CD4-positive, alpha-beta T cell (primary cell): ENCODE measurements around the gene SSBP3. TPM values are rescaled to one million over a fixed set of nuclear protein-coding genes. Genes with fewer than 3 reads are reported as not detected.

ENCODE experiments used
- ATAC-seq: fragments of 200-7000 bp; cut with Tn5 transposase; one replicate; pipeline ENCODE4 v1.10.0; 2022; ENCODE audit warnings: mild to moderate bottlenecking; ENCODE audit not compliant: poor library complexity
- CTCF ChIA-PET: fragments of 350-600 bp; sonication (Branson Sonifier 250); formaldehyde crosslinking; loops from one replicate; lab custom pipeline; 2021; ENCODE audit warnings: antibody characterized with exemption, inconsistent platforms; lab: Charles Lee
- POLR2A ChIA-PET: fragments of 350-600 bp; sonication (Branson Sonifier 250); formaldehyde crosslinking; loops from one replicate; lab custom pipeline; 2021; ENCODE audit warnings: antibody characterized with exemption, inconsistent platforms; lab: Charles Lee
- DNase-seq, 14 experiments: peaks; one replicate each; pipeline ENCODE4 v3.0.0-alpha.2; 2013 to 2020; ENCODE audit warnings: mixed read lengths in 2 of 14
- H3K27ac ChIP-seq, 2 donors: one replicate each; pipeline versions ENCODE4 v1.5.1 to v1.7.0; 2013; ENCODE audit warnings: low read length in 2 of 2, low read depth in 1 of 2, mild to moderate bottlenecking in 1 of 2
- H3K27me3 ChIP-seq, 2 experiments: 1 replicate in 1 of 2; 2 replicates in 1 of 2; pipeline versions ENCODE4 v1.6.1 to v1.7.0; 2013; ENCODE audit warnings: low read length in 2 of 2, control low read depth in 1 of 2, mild to moderate bottlenecking in 1 of 2, moderate library complexity in 1 of 2; ENCODE audit not compliant: insufficient read depth in 2 of 2, control insufficient read depth in 1 of 2
- H3K36me3 ChIP-seq: one replicate; pipeline ENCODE4 v1.6.1; 2013; ENCODE audit warnings: low read length, control low read depth; ENCODE audit not compliant: insufficient read depth
- H3K4me1 ChIP-seq: one replicate; pipeline ENCODE4 v1.6.1; 2013; ENCODE audit warnings: low read length, control low read depth; ENCODE audit not compliant: insufficient read depth
- H3K4me3 ChIP-seq: one replicate; pipeline ENCODE4 v1.5.1; 2013; ENCODE audit warnings: mild to moderate bottlenecking, low read length, moderate library complexity
- H3K9me3 ChIP-seq, 2 experiments: 1 replicate in 1 of 2; 2 replicates in 1 of 2; pipeline versions ENCODE4 v1.6.1 to v1.7.0; 2013; ENCODE audit warnings: low read length in 2 of 2, mild to moderate bottlenecking in 2 of 2, control low read depth in 1 of 2, moderate library complexity in 1 of 2; ENCODE audit not compliant: control insufficient read depth in 1 of 2, insufficient read depth in 1 of 2
- H3K27ac Mint-ChIP-seq: one replicate; pipeline ENCODE4 v1.8.0; 2020; ENCODE audit warnings: mixed read lengths
- H3K27me3 Mint-ChIP-seq: one replicate; pipeline ENCODE4 v1.8.0; 2021; ENCODE audit warnings: mixed read lengths
- H3K36me3 Mint-ChIP-seq: one replicate; pipeline ENCODE4 v1.8.0; 2021; ENCODE audit warnings: low read depth, mixed read lengths
- H3K4me1 Mint-ChIP-seq: one replicate; pipeline ENCODE4 v1.8.0; 2021; ENCODE audit warnings: low read depth, mixed read lengths
- H3K4me3 Mint-ChIP-seq: one replicate; pipeline ENCODE4 v1.8.0; 2020; ENCODE audit warnings: mild to moderate bottlenecking, mixed read lengths
- H3K9me3 Mint-ChIP-seq: one replicate; pipeline ENCODE4 v1.8.0; 2020; ENCODE audit warnings: mixed read lengths
- CTCF ChIP-seq: fragments of 200-600 bp; IDR thresholded peaks from one replicate; pipeline ENCODE4 v1.8.0; 2022; ENCODE audit warnings: antibody characterized with exemption, mild to moderate bottlenecking
- intact Hi-C, 2 experiments: fragments of 100-400 bp; cut with DNase I in 1 of 2; cut with micrococcal nuclease in 1 of 2; formaldehyde crosslinking; loops; one replicate each; pipeline versions ENCODE4 v1.15.1 to v1.9.0; 2023 to 2025; cut with DNase I, micrococcal nuclease
- total RNA-seq, 174 experiments: library from RNA in 2 of 174; stranded (reverse) in 2 of 174; gene quantifications; one replicate each; pipeline ENCODE4 v1.2.3 and lab custom pipeline; 2021 to 2026

Gene SSBP3
- total RNA-seq, 2 experiments from 2014 or later: 50.6 to 52.4 TPM

GRCh38 chr1:54199151-54199764, 206.9 kb downstream of the SSBP3 start:
- ATAC-seq (no peak), DNase-seq (peak in 2 of 14 experiments; percentile 28)
- H3K36me3 ChIP-seq: peaks cover 20% of the 10 kb centered on the region
- peak overlapping the region; percentile 96 for H3K4me3 ChIP-seq
- intact Hi-C loops: loop anchor here (1.0 to 2.0 kb wide), 3 partner anchors 208 to 564 kb away; partner anchors contain the start of gene SSBP3 (in 1 of the 2)
- Mint-ChIP-seq H3K4me3 (peak overlapping the region; percentile 92), H3K4me1 (peaks cover 34% of the 10 kb centered on the region), H3K36me3 (peaks cover 41% of the 10 kb centered on the region), H3K27ac (peak overlapping the region; percentile 87), H3K9me3 (no peaks in the 10 kb centered on the region), H3K27me3 (no peaks in the 10 kb centered on the region)
- H3K9me3 ChIP-seq: no peaks in the 10 kb centered on the region
- no peak for TF ChIP-seq CTCF
- ChIA-PET CTCF (interaction anchor here (1.7 to 2.8 kb wide), 2 partner anchors 15 to 290 kb away, joined by 3 to 15 read pairs; no protein-coding TSS in a partner anchor), POLR2A (interaction anchor here (0.9 to 2.9 kb wide), 17 partner anchors 11 to 602 kb away, joined by 3 to 26 read pairs (median 4); partner anchors contain the start of genes SSBP3, TCEANC2, TMEM59 and TTC22)
- H3K27ac ChIP-seq: peak overlapping the region in 1 of 2 donors; percentile 37
- H3K4me1 ChIP-seq: peaks cover 25% of the 10 kb centered on the region
- no peaks in the 10 kb centered on the region for H3K27me3 ChIP-seq

GRCh38 chr1:54193453-54193852, 212.7 kb downstream of the SSBP3 start:
- peaks cover 56% of the 10 kb centered on the region for H3K36me3 Mint-ChIP-seq
- ChIA-PET CTCF (no interaction called here), POLR2A (no interaction called here)
- Histone ChIP-seq H3K27ac (no peak overlapping the region), H3K4me3 (no peak overlapping the region), H3K9me3 (no peaks in the 10 kb centered on the region), H3K4me1 (no peaks in the 10 kb centered on the region), H3K36me3 (peaks cover 41% of the 10 kb centered on the region), H3K27me3 (no peaks in the 10 kb centered on the region)
- intact Hi-C loops: no loop called here
- no peak overlapping the region for H3K27ac Mint-ChIP-seq
- DNase-seq: no peak
- no peaks in the 10 kb centered on the region for H3K4me1 Mint-ChIP-seq
- ATAC-seq: no peak
- H3K9me3 Mint-ChIP-seq: no peaks in the 10 kb centered on the region
- H3K4me3 Mint-ChIP-seq: no peak overlapping the region
- H3K27me3 Mint-ChIP-seq: no peaks in the 10 kb centered on the region
- no peak for TF ChIP-seq CTCF

GRCh38 chr1:54191525-54191924, 214.7 kb downstream of the SSBP3 start:
- Histone ChIP-seq H3K27ac (no peak overlapping the region), H3K4me1 (no peaks in the 10 kb centered on the region), H3K9me3 (no peaks in the 10 kb centered on the region), H3K27me3 (no peaks in the 10 kb centered on the region), H3K36me3 (peaks cover 41% of the 10 kb centered on the region), H3K4me3 (no peak overlapping the region)
- Mint-ChIP-seq H3K4me1 (no peaks in the 10 kb centered on the region), H3K4me3 (no peak overlapping the region), H3K27ac (no peak overlapping the region), H3K36me3 (peaks cover 74% of the 10 kb centered on the region), H3K9me3 (no peaks in the 10 kb centered on the region), H3K27me3 (no peaks in the 10 kb centered on the region)
- CTCF ChIA-PET: no interaction called here
- POLR2A ChIA-PET: no interaction called here
- intact Hi-C loops: loop anchor here in 1 of 2 experiments (2.0 kb wide), 1 partner anchor 23 kb away; no protein-coding TSS in a partner anchor
- no peak for DNase-seq
- no peak for ATAC-seq
- TF ChIP-seq CTCF: no peak
